ENCODE results near the gene TMEM204.

- no peak for TF ChIP-seq CTCF (IDR thresholded peaks at IDR 0.05)
- no peak for TF ChIP-seq ZFX (IDR thresholded peaks at IDR 0.05; ENCODE audit: borderline replicate concordance)
These were observed 9.1 kb downstream of the TMEM204 start for GRCh38 chr16:1542533-1542932.

Data from 22Rv1 (cell line).